Transverse colon (tissue), 4 donors: ENCODE results near the gene JARID2. TPM values are rescaled to one million over a fixed set of nuclear protein-coding genes. Genes with fewer than 3 reads are reported as not detected.

Source experiments
- DNase-seq: peaks from one replicate; pipeline ENCODE4 v3.0.0-alpha.2; 2019
- H3K27ac ChIP-seq, 4 donors: fragments of 200-600 bp; sonication (generic); 2 replicates each; pipeline ENCODE4 v1.5.1; 2016 to 2018; ENCODE audit warnings: inconsistent platforms in 4 of 4
- H3K27me3 ChIP-seq: fragments of 200-600 bp; sonication (generic); 2 replicates; pipeline ENCODE4 v1.5.1; 2017; ENCODE audit warnings: inconsistent platforms
- H3K36me3 ChIP-seq, 4 donors: fragments of 200-600 bp; sonication (generic); 2 replicates each; pipeline ENCODE4 v1.5.1; 2017 to 2019; ENCODE audit warnings: inconsistent platforms in 4 of 4
- H3K4me1 ChIP-seq, 4 donors: fragments of 200-600 bp; sonication (generic); 2 replicates each; pipeline ENCODE4 v1.5.1; 2017 to 2020; ENCODE audit warnings: inconsistent platforms in 4 of 4
- H3K4me3 ChIP-seq, 4 donors: fragments of 200-600 bp; sonication (generic); 1 replicate in 1 of 4; 2 replicates in 3 of 4; pipeline versions ENCODE4 v1.5.1 to v1.6.1; 2017 to 2019; ENCODE audit warnings: inconsistent platforms in 4 of 4
- H3K9me3 ChIP-seq, 2 donors: fragments of 200-600 bp; sonication (generic); 2 replicates each; pipeline ENCODE4 v1.5.1; 2017 to 2019; ENCODE audit warnings: inconsistent platforms in 2 of 2
- CTCF ChIP-seq, 5 experiments: fragments of 200-600 bp in 3 of 5; fragments of 450-650 bp in 2 of 5; sonication (generic) in 3 of 5; IDR thresholded peaks; 1 replicate in 2 of 5; 2 replicates in 3 of 5; pipeline ENCODE4 v1.5.1; 2016 to 2017; ENCODE audit warnings: antibody characterized with exemption in 5 of 5, inconsistent platforms in 3 of 5, mild to moderate bottlenecking in 2 of 5, moderate library complexity in 1 of 5
- EP300 ChIP-seq: sonication (generic); formaldehyde crosslinking; IDR thresholded peaks from one replicate; pipeline ENCODE4 v1.6.1; 2017; ENCODE audit warnings: antibody characterized with exemption, low read depth
- POLR2A ChIP-seq: fragments of 450-650 bp; IDR thresholded peaks from one replicate; pipeline ENCODE4 v1.6.1; 2016; ENCODE audit warnings: antibody characterized with exemption, mild to moderate bottlenecking, moderate library complexity
- POLR2AphosphoS5 ChIP-seq, 3 donors: sonication (generic); formaldehyde crosslinking; IDR thresholded peaks; one replicate each; pipeline ENCODE4 v1.6.1; 2016; ENCODE audit warnings: antibody characterized with exemption in 3 of 3
- WGBS, 2 donors: methylation state at CpG; one replicate each; pipeline ENCODE4 v1.1.5; 2018; ENCODE audit warnings: low coverage in 1 of 2; 5-methylcytosine and 5-hydroxymethylcytosine counted together
- in situ Hi-C, 4 donors: fragments of 200-750 bp; cut with MboI; loops; one replicate each; pipeline versions ENCODE4 v1.15.0 to v1.15.1; 2017; ENCODE audit warnings: low sequenced_read_pairs in 3 of 4, low pct_ligation_motif_present in 1 of 4, low pct_unique_long_range_greater_than_20kb in 1 of 4
- intact Hi-C: fragments of 100-400 bp; cut with DNase I; formaldehyde crosslinking; loops from one replicate; pipeline ENCODE4 v1.15.1; 2023; ENCODE audit warnings: low total_unique reads
- total RNA-seq, 4 donors: library from RNA; depleted of rRNA; stranded (reverse); fragments of >200 nt; gene quantifications; one replicate each; pipeline ENCODE4 v1.1.0, GENCODE V29; 2016

Gene JARID2
- total RNA-seq, 4 donors from 2014 or later, result 9.4 to 18.7 (median 10.9) TPM

DNA sequence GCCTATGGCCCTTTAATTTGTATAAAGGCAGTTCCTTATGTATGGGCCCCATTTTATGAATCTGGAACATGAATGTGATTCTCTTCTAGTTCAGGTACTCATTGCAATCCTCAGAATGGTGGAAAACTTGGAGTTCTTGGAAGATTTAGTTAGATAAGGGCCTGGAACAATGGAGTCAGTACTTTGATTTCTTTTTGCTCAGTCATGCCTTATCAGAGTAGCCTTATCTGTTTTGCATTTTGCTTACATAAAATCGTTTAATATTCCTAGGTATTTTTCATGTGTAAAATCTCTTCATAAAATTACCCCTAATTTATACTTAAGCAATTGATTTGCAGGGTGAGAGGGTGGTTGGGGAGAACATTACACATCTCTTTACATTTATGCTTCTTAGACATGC lies 160.6 kb downstream of the JARID2 start:
- Histone ChIP-seq H3K27me3 (no peaks in the 10 kb centered on the region), H3K4me1 (peaks cover 2 to 29% (median 15%) of the 10 kb centered on the region in 4 donors), H3K36me3 (no peaks in the 10 kb centered on the region), H3K9me3 (no peaks in the 10 kb centered on the region), H3K27ac (no peak overlapping the region), H3K4me3 (no peak overlapping the region)
- intact Hi-C loops (no loop called here), in situ Hi-C loops (no loop called here)
- no peak for DNase-seq
- TF ChIP-seq CTCF (IDR thresholded peaks at IDR 0.05), result no peak
- no peak for TF ChIP-seq POLR2AphosphoS5 (IDR thresholded peaks at IDR 0.05)
- TF ChIP-seq POLR2A, result no peak
- no peak for TF ChIP-seq EP300
- 54 to 63% methylated on average over 1 of the region's 1 CpG for WGBS, 2 donors

DNA sequence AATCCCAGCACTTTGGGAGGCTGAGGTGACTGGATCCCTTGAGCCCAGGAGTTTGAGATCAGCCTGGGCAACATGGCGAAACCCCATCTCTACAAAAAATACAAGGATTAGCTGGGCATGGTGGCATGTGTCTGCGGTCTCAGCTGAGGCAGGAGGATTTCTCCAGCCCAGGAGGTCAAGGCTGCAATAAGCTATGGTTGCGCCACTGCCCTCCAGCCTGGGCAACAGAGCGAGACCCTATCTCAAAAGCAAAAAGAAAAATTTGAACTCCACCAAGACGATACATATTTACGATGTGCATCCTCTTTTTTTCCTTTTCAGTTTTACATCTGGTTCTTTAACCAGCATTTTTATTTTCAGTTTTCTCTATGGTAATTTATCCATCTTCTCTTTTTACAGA lies 162.1 kb downstream of the JARID2 start:
- no peak for DNase-seq
- H3K27me3 ChIP-seq, result no peaks in the 10 kb centered on the region
- TF ChIP-seq POLR2AphosphoS5 (IDR thresholded peaks at IDR 0.05) (no peak), EP300 (no peak), POLR2A (no peak), CTCF (IDR thresholded peaks at IDR 0.05) (no peak)
- 96% methylated on average over 3 to 6 of the region's 6 CpGs for WGBS, 2 donors
- H3K4me1 ChIP-seq, result peaks cover 0 to 15% (median 6%) of the 10 kb centered on the region in 4 donors
- intact Hi-C loops, result no loop called here
- no peak overlapping the region for H3K4me3 ChIP-seq
- in situ Hi-C loops, result no loop called here
- no peak overlapping the region for H3K27ac ChIP-seq
- H3K9me3 ChIP-seq, result no peaks in the 10 kb centered on the region
- H3K36me3 ChIP-seq, result no peaks in the 10 kb centered on the region

DNA sequence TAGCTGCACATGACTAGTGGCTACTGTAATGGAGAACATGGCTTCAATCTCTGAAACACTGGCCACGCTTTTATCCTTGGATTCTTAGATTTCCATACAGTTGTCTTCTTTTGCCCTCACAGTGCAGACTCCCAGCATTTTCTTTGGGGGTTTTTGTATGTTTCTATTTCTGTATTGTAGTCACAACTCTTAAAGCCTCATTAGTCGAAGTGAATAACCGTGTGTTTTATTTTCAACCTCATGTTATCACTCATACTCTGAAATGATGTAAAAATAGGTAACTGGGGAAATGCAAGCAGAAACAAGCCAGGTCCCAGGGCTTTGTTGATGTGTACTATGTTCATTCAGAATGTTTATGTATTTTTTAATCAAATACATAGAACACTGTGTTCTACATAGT lies 162.9 kb downstream of the JARID2 start:
- WGBS, 2 donors, result 80 to 82% methylated on average over 3 of the region's 3 CpGs
- TF ChIP-seq POLR2AphosphoS5 (IDR thresholded peaks at IDR 0.05), result no peak
- TF ChIP-seq POLR2A, result no peak
- no peak for TF ChIP-seq CTCF (IDR thresholded peaks at IDR 0.05)
- TF ChIP-seq EP300, result no peak
- Histone ChIP-seq H3K9me3 (no peaks in the 10 kb centered on the region), H3K36me3 (no peaks in the 10 kb centered on the region), H3K27me3 (no peaks in the 10 kb centered on the region), H3K4me3 (no peak overlapping the region), H3K4me1 (peaks cover 0 to 15% (median 6%) of the 10 kb centered on the region in 4 donors), H3K27ac (no peak overlapping the region)
- in situ Hi-C loops, result no loop called here
- intact Hi-C loops, result no loop called here
- DNase-seq, result no peak

DNA sequence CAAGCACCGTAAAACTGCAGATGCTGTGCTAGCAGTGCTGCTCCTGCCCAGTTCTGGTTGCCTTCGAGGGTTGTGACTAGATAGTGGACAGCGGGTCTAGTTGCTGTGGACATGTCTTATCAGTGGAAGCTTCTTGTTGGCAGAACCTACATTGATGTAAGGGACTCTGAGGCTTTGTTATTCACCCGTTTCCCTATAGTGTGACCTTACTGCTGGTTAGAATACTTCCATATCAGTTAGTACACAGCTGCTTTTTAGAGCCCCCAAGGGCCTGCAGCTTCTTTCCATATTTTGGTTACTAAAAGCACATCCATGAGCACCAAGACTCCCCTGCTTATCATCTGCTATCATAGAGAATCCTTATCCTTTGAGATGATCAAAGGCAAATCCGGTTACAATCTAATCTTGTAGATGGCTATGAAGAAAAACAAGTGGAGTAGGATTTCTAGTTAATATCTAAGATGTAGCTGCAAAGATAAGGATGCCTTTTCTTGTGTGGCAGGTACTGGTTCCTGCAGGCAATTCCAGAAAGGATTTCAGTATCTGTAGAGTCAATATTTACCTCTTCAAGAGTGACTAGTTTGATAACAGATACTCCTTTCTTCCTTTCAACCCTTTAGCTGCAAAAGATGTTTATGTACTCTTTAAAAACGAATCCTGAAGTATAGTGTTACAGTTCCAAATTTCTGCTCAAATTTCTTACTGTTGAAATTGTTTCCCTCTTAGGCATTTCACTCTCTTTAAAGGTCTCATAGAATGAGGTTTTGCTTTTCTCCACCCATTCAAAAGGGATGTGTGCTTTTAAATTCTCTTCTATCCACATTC lies 163.6 kb downstream of the JARID2 start:
- no peaks in the 10 kb centered on the region for H3K27me3 ChIP-seq
- intact Hi-C loops, result no loop called here
- in situ Hi-C loops, result no loop called here
- no peak overlapping the region for H3K4me3 ChIP-seq
- no peak for TF ChIP-seq POLR2A
- TF ChIP-seq EP300, result no peak
- no peak for TF ChIP-seq POLR2AphosphoS5 (IDR thresholded peaks at IDR 0.05)
- TF ChIP-seq CTCF (IDR thresholded peaks at IDR 0.05), result no peak
- H3K9me3 ChIP-seq, result no peaks in the 10 kb centered on the region
- 71 to 73% methylated on average over 4 to 6 of the region's 6 CpGs for WGBS, 2 donors
- DNase-seq, result no peak
- H3K4me1 ChIP-seq, result peaks cover 0 to 17% (median 6%) of the 10 kb centered on the region in 4 donors
- no peak overlapping the region for H3K27ac ChIP-seq
- no peaks in the 10 kb centered on the region for H3K36me3 ChIP-seq
